GM12875 (cell line): ENCODE results near the gene SLC25A21.
"Not testable (repeated sequence)": the region's sequence is repeated elsewhere in the genome, so short reads cannot be mapped to it uniquely, and the experiment has no call there.

Experiments used
- H3K4me3 ChIP-seq: one replicate; pipeline ENCODE4 v1.5.1; 2011; ENCODE audit warnings: low read depth, low read length, control low read depth
- CTCF ChIP-seq: IDR thresholded peaks from 2 replicates; pipeline ENCODE4 v1.5.1; 2011; ENCODE audit warnings: low read depth, mild to moderate bottlenecking, control low read depth, inconsistent platforms, low read length, moderate library complexity, borderline replicate concordance; ENCODE audit not compliant: insufficient read depth

The SLC25A21 gene

GRCh38 chr14:36901861-36902260, 270.5 kb downstream of the SLC25A21 start:
- no peak for TF ChIP-seq CTCF
- no peak overlapping the region for H3K4me3 ChIP-seq

GRCh38 chr14:36900846-36901245, 271.6 kb downstream of the SLC25A21 start:
- TF ChIP-seq CTCF: no peak
- no peak overlapping the region for H3K4me3 ChIP-seq

- H3K4me3 ChIP-seq: not testable (repeated sequence)
Measured at GRCh38 chr14:36896300-36896699, 276.1 kb downstream of the SLC25A21 start.

- TF ChIP-seq CTCF: no peak
Measured at GRCh38 chr14:36884049-36884448, 288.4 kb downstream of the SLC25A21 start.

GRCh38 chr14:36880276-36880675, 292.1 kb downstream of the SLC25A21 start:
- H3K4me3 ChIP-seq: no peak overlapping the region
- TF ChIP-seq CTCF: no peak

More at GRCh38 chr14:36884049-36884448, 288.4 kb downstream of the SLC25A21 start:
- no peak overlapping the region for H3K4me3 ChIP-seq

- no peak for TF ChIP-seq CTCF
- no peak overlapping the region for H3K4me3 ChIP-seq
Measured at GRCh38 chr14:36879558-36879957, 292.8 kb downstream of the SLC25A21 start.

- TF ChIP-seq CTCF: no peak
- no peak overlapping the region for H3K4me3 ChIP-seq
Measured at GRCh38 chr14:36874396-36875138, 297.8 kb downstream of the SLC25A21 start.

- TF ChIP-seq CTCF: no peak
Measured at GRCh38 chr14:36870776-36871175, 301.6 kb downstream of the SLC25A21 start.

More at GRCh38 chr14:36870776-36871175, 301.6 kb downstream of the SLC25A21 start:
- H3K4me3 ChIP-seq: no peak overlapping the region
